HG03066 (cell line): ENCODE measurements around the gene ARFRP1.
"Not testable (repeated sequence)": the region's sequence is repeated elsewhere in the genome, so short reads cannot be mapped to it uniquely, and the experiment has no call there.

Source experiments
- ATAC-seq: cut with Tn5 transposase; IDR thresholded peaks from one replicate; pipeline ENCODE4 v1.9.1; 2021; ENCODE audit warnings: low read depth; ENCODE audit not compliant: unreplicated experiment

Gene ARFRP1

DNA sequence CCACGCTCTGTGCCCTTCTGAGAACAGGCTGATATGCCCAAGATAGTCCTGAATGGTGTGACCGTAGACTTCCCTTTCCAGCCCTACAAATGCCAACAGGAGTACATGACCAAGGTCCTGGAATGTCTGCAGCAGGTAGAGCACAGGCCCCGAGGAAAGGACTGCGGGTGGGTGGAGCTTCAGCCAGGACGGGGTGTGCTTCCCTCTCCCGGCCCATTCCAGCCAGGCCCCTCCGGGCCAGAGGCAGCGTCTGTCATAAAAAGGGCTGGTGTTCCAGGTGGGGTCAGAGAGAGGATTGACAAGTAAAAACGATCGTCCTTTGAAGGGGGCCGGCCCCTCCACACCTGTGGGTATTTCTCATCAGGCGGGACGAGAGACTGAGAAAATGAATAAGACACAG is 48.4 kb downstream of the ARFRP1 start:
- ATAC-seq = no peak

DNA sequence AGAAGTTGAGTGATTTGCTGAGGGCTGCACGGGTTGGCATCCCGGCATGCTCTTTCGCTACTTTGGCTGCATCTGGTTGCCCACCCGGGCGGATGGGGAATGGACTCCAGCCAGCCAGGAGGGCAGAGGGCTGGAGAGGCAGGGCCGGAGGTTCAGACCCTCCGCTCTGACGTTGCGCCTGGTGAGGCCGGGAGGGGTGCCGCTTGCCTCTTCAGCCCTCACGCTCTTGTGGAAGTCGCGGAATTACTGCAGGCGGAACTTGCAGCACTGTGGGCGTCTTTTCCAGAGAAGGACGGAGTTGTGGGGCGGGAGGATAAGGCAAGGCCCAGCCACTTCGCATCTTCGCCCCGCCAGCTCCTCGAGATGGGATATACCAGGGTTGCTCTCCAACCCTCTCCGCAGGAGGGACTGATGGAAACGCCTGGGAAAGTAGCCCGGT is 49.0 kb downstream of the ARFRP1 start:
- no peak for ATAC-seq

DNA sequence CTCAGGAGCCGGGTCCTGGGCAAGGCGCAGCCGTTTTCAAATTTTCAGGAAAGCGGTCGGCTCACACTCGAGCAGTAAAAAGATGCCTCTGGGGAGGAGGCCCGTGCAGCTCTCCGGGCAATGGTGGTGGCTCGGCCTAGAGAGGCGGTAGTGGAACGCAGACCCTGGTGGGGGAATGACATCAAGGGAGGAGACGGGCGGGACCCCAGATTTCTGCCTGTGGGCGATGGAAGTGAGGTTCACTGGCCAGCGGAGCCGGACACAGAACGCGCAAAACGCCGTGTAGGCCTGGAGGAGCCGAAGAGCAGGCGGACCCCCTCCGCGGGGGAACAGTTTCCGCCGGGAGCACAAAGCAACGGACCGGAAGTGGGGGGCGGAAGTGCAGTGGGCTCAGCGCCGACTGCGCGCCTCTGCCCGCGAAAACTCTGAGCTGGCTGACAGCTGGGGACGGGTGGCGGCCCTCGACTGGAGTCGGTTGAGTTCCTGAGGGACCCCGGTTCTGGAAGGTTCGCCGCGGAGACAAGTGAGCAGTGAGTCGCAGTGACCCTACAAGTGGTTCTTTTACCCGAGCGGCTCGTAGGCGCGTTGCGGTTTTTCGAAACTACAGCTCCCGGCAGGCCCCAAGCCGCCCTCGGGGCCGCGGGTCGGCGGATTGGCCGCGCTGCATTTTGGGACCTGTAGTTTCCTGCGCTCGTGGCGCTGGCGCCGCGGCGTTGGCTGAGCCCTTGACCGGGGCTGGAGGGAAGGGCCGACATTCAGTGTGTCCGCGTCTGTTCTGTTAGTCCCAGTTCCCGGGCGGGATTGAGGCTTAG is 49.6 kb downstream of the ARFRP1 start, which contains the start of gene RTEL1:
Gene RTEL1, plus strand, starts transcription at position 376 of the 812 bp plus-strand sequence. CDS start 1,091 bp downstream, outside the sequence.
- peak; percentile 79 for ATAC-seq

DNA sequence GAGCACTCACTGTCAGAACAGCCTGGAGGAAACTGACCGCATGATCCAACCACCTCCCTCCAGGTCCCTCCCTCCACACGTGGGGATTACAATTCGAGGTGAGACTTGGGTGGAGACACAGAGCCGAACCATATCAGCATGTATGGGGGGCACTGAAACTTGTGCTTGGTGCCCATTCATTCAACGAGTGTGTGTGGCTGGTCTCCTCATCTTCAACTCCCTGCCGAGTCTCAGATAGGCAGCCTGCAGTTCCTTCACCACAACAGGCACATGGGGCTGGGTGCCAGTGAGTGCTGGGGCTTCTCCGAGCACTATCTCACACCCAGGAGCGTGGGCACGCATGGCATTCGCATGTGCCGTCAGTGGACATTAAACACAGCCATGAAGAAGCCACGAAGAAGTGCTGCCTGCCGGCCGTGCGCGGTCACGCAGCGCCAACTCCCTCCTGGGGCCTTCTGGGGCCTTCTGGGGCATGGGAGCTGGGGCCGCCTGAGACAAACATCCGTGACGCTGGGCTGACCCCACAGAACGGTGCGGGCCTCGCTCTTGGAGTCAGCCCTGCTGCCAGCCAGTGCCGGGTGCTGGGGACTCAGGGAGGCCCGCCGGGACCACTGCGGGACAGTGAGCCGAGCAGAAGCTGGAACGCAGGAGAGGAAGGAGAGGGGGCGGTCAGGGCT is 50.4 kb downstream of the ARFRP1 start:
- ATAC-seq = no peak

- no peak for ATAC-seq
Observed at GRCh38 chr20:63656451-63656850, 51.3 kb downstream of the ARFRP1 start.

DNA sequence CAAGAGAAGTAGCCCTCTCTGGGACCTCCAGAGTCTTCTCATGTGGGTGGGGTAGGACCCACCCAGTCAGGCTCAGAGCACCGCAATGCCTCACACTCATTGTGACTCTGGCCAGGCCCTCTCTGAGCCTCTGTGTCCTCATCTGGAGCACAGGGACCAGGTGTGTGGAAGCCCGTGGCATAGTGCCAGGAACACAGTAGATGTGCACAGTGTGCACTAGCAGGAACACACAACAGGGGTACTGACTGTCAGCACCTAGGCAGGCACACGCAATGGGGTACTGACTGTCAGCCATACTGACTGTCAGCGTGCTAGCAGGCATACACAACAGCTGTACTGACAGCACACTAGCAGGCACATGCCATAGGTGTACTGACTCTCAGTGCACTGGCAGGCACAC is 52.5 kb downstream of the ARFRP1 start:
- no peak for ATAC-seq

DNA sequence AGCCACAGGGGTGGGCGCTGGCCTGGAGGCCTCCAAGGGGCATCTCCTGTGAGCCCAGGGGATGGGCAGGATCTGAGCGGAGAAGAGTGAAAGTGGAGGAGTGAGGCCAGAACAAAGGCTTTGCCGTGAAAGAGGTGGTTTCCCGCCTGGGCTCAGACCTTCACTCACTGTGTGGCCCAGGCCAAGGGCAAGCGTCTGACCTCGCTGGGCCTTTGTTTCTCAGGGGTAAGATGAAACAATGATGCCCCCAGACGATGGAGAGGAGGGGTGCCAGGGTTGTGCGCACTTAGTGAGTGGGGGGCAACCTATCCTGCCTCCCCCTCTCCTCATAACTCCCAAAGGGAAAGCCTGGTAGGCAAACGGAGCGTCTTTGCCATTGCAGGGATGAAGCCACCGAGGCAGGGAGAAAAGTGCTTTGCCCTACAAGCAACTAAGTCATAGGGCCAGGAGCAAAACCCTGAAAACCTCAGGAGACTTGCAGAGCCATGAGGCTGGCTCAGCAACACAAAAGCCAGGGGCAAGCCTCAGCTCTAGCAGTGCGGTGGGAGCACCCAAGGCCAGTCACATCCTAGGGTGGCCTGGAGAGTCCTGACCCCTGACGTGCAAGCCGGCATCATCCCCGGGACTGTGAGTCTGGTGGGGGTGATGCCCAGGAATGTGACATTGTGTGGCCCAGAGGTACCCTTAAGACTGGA is 53.7 kb downstream of the ARFRP1 start:
- ATAC-seq = no peak

- ATAC-seq = no peak
Observed at GRCh38 chr20:63653041-63653973, 54.5 kb downstream of the ARFRP1 start, which contains the start of gene STMN3. Gene STMN3 (minus strand): TSS chr20:63653424. CDS start chr20:63653345, 79 bp downstream.

- no peak for ATAC-seq
Observed at GRCh38 chr20:63652192-63652980, 55.4 kb downstream of the ARFRP1 start.

- ATAC-seq = no peak
Observed at GRCh38 chr20:63651942-63652191, 55.9 kb downstream of the ARFRP1 start.

DNA sequence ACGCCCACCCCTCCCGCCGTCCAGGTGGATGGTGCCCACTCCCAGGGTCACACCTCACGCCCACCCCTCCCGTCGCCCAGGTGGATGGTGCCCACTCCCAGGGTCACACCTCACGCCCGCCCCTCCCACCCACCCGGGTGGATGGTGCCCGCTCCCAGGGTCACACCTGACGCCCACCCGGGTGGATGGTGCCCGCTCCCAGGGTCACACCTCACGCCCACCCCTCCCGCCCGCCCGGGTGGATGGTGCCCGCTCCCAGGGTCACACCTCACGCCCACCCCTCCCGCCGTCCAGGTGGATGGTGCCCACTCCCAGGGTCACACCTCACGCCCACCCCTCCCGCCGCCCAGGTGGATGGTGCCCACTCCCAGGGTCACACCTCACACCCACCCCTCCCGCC is 57.3 kb downstream of the ARFRP1 start:
- ATAC-seq = not testable (repeated sequence)

- no peak for ATAC-seq
Observed at GRCh38 chr20:63648895-63649589, 58.7 kb downstream of the ARFRP1 start.
